ENCODE measurements around the gene PLEKHD1.

Gene PLEKHD1

GRCh38 chr14:69459122-69459521 is 25.4 kb upstream of the PLEKHD1 start:
- no peak for TF ChIP-seq CTCF (IDR thresholded peaks at IDR 0.05)

- TF ChIP-seq CTCF (IDR thresholded peaks at IDR 0.05) = peak; percentile 82
These were observed 24.3 kb upstream of the PLEKHD1 start for GRCh38 chr14:69460093-69460701.

GRCh38 chr14:69464379-69464778 is 20.1 kb upstream of the PLEKHD1 start:
- no peak for TF ChIP-seq CTCF (IDR thresholded peaks at IDR 0.05)

GRCh38 chr14:69464829-69465228 is 19.7 kb upstream of the PLEKHD1 start:
- no peak for TF ChIP-seq CTCF (IDR thresholded peaks at IDR 0.05)

DNA sequence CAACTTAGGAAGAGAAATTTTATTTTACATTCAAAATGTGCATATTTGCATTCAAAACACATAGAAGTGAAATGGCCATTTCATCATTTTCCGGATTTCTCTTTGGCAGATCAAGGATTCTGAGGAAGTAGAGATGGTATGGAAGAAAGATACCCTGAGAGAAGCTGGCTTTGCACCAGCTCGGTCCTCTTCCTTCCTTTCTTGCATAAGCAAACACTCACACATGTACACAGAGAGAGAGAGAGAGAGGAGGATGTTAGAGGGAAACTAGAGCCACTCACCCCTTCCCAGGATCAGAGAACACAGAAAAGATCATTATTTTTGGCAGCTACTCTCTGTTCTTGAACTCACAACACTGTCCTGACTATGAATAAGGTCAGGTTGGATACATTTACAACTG is 15.6 kb upstream of the PLEKHD1 start:
- TF ChIP-seq CTCF (IDR thresholded peaks at IDR 0.05) = no peak

- TF ChIP-seq CTCF (IDR thresholded peaks at IDR 0.05) = no peak
These were observed 13.1 kb upstream of the PLEKHD1 start for GRCh38 chr14:69471436-69471835.

DNA sequence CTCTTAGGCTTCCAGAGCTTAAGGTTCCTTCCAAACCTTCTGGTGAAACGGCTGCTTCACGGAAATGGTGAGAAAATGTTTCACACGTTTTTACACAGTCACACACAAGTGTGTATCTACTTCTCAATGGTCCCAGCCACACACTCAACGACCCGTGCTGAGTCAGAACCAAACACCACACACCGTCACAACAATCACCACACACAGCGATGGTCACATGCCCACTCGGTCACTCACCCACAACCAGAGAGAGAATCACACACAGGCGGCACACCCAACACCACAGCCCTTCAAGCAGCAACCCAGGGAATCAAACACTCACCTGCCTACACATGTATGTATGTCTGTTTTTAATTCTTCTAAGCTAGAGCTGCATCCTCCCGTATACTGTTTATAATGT is 12.6 kb upstream of the PLEKHD1 start:
- TF ChIP-seq CTCF (IDR thresholded peaks at IDR 0.05) = no peak

DNA sequence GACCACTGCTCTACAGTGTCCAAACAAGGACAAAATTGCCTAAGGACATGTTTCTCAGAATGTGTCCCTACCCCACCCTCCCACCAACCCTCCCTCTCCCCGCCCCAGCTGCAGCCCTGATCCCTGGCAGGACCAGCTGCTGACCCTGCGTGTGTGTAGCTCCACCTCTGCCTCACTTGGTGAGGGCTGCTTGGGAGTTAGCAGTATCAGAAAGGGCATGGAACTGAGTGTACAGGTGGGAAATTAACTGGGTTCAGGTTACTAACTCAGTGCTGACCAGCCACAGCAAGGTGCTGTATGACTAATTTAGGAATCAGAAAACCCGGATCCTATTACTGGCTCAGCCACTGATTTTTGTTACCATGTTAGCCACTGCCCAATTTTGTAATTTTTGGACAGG is 11.3 kb upstream of the PLEKHD1 start:
- no peak for TF ChIP-seq CTCF (IDR thresholded peaks at IDR 0.05)

Data from LNCAP (cell line).